Measurements from ENCODE around the gene PEX6.

- TF ChIP-seq CTCF (IDR thresholded peaks at IDR 0.05) (no peak), POLR2AphosphoS5 (IDR thresholded peaks at IDR 0.05) (no peak), POLR2A (IDR thresholded peaks at IDR 0.05) (no peak), EP300 (IDR thresholded peaks at IDR 0.05) (no peak)
Observed at GRCh38 chr6:42973926-42974325, 5.1 kb downstream of the PEX6 start.
